BJ (cell line): Measurements from ENCODE around the gene LIX1L. TPM values are rescaled to one million over a fixed set of nuclear protein-coding genes. Genes with fewer than 3 reads are reported as not detected.

Experiments
- CTCF ChIA-PET: fragments of 350-600 bp; formaldehyde crosslinking; extraction: SDS; loops from one replicate; lab custom pipeline; 2021; ENCODE audit warnings: antibody characterized with exemption, inconsistent platforms; lab: Yijun Ruan, JAX
- POLR2A ChIA-PET: fragments of 300-600 bp; sonication (Branson Sonifier 250); formaldehyde crosslinking; extraction: SDS; loops from one replicate; lab custom pipeline; 2021; ENCODE audit warnings: antibody characterized with exemption; lab: Charles Lee
- DNase-seq: peaks from one replicate; pipeline ENCODE4 v3.0.0-alpha.2; 2011; ENCODE audit warnings: low read depth
- H3K27me3 ChIP-seq: 2 replicates; pipeline ENCODE4 v1.6.0; 2011; ENCODE audit warnings: low read length; ENCODE audit not compliant: control insufficient read depth, insufficient read depth
- H3K36me3 ChIP-seq: 2 replicates; pipeline ENCODE4 v1.5.1; 2011; ENCODE audit warnings: low read length; ENCODE audit not compliant: control insufficient read depth, insufficient read depth
- H3K4me3 ChIP-seq: 2 replicates; pipeline ENCODE4 v1.5.1; 2011; ENCODE audit warnings: low read depth, mild to moderate bottlenecking, control low read depth, low read length
- polyA plus RNA-seq: library from polyadenylated mRNA; depleted of rRNA; stranded (reverse); fragments of >200 nt; gene quantifications from 2 replicates; pipeline ENCODE4 v1.2.3, GENCODE V29; 2011
- TF ChIP-seq, protein P1 (sequence below): IDR thresholded peaks from 2 replicates; pipeline ENCODE4 v1.5.1; 2011; ENCODE audit warnings: low read depth, mild to moderate bottlenecking, control low read depth, inconsistent platforms, low read length, moderate library complexity; ENCODE audit not compliant: insufficient read depth

LIX1L gene
- polyA plus RNA-seq, 1 experiment: 35.1 TPM

DNA sequence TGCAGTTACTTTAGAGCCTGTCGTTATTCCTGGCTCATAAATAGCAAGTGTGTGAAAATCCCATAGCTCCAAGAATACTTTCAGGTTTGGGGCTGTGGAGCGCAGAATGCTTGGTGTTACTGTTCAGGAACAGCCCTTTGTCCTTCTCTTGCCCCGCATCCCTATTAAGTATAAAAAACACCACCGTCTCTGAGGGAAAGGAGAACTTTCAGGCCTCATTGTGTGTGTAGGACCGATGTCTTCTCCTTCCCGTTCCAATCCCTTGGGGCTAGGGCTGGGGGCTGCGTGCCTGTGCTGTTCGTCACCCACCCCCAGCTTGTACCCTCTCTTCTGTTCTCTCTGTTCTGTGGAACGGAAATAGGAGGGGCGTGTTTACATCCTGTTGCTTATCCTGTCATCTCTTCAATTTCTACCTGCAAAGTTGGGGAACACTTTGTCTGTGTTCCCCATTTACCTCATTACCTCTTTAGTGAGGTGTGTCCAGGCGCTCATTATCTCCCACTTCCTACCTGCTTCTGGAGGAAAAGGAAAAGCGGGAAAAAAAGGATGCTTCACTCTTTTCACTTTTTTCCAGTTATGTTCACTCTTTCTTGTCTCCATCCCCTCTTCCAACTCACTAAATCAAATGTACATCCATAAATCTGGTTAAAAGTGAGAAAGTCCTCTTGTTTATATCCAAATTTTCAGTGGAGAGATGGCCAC is 39.4 kb upstream of the LIX1L start:
- DNase-seq: no peak
- Histone ChIP-seq H3K4me3 (peak overlapping the region; percentile 35), H3K36me3 (peaks cover 21% of the 10 kb centered on the region), H3K27me3 (no peaks in the 10 kb centered on the region)
- POLR2A ChIA-PET: interaction anchor here (1.0 kb wide), 1 partner anchor 18 kb away, joined by 3 read pairs; no protein-coding TSS in a partner anchor
- TF ChIP-seq, protein P1, sequence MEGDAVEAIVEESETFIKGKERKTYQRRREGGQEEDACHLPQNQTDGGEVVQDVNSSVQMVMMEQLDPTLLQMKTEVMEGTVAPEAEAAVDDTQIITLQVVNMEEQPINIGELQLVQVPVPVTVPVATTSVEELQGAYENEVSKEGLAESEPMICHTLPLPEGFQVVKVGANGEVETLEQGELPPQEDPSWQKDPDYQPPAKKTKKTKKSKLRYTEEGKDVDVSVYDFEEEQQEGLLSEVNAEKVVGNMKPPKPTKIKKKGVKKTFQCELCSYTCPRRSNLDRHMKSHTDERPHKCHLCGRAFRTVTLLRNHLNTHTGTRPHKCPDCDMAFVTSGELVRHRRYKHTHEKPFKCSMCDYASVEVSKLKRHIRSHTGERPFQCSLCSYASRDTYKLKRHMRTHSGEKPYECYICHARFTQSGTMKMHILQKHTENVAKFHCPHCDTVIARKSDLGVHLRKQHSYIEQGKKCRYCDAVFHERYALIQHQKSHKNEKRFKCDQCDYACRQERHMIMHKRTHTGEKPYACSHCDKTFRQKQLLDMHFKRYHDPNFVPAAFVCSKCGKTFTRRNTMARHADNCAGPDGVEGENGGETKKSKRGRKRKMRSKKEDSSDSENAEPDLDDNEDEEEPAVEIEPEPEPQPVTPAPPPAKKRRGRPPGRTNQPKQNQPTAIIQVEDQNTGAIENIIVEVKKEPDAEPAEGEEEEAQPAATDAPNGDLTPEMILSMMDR: no peak
- CTCF ChIA-PET: interaction anchor here (0.9 to 12.4 kb wide), 4 partner anchors 9 to 105 kb away, joined by 3 to 117 read pairs (median 10); no protein-coding TSS in a partner anchor

DNA sequence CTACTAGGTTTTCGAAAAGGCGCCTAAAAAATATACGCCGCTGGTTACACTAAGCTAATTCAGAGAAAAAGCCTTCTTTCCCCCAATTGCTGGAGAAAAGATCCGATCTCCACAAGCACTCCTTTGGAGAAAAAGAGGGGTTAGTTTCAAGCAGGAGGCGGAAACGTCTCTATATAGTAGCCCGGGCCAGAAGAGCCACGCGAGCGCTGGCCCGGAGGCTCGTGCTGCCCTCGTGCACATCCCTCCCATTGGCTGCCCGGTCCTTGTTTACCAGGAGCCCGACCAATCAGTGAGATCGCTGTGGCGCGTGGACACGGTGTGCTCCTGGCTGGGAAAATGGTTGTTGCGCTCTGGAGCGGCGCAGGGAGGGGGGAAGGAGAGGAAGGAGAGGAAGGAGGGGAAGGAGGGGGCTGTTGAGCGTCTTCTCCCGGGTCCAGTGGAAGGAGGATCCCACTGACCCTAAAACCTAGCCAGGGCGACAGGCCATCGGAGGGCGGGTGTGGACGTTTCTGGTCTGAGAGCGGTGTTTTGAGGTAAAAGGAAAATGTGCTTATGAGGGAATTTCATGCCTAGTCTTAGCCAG is 38.7 kb upstream of the LIX1L start, which contains the start of gene TXNIP:
TSS of gene TXNIP (minus strand) at position 147 of the 583 bp plus-strand sequence. CDS start 313 bp downstream, outside the sequence.
- peaks cover 21% of the 10 kb centered on the region for H3K36me3 ChIP-seq
- ChIA-PET POLR2A (interaction anchor here (0.6 to 1.0 kb wide), 3 partner anchors 16 to 43 kb away, joined by 4 to 9 read pairs (median 4); no protein-coding TSS in a partner anchor), CTCF (interaction anchor here (0.5 to 12.4 kb wide), 4 partner anchors 10 to 105 kb away, joined by 3 to 117 read pairs (median 9); no protein-coding TSS in a partner anchor)
- peak within 1 kb of the TSS; percentile 56 for H3K4me3 ChIP-seq
- no peaks in the 10 kb centered on the region for H3K27me3 ChIP-seq
- TF ChIP-seq, protein P1: no peak
- DNase-seq: peak; percentile 86

DNA sequence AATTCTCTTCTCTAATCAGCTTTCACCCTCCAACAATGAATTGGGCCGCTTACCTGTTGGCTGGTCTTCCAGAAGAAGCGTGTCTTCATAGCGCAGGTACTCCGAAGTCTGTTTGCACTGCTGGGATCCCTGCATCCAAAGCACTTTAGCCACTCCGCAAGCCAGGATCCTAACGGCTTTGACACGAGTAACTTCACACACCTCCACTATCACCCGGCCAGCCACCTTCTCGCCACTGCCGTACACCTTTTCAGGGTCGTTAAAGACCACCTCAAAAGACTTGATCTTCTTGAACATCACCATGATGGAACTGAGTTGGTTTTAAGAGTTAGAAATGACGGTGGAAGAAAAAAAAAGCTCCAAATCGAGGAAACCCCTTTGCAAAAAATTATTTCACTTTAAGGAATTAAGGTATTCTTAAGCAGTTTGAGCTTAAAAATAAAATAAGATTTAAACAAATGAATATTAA is 38.2 kb upstream of the LIX1L start:
- Histone ChIP-seq H3K4me3 (peak overlapping the region; percentile 56), H3K36me3 (peaks cover 21% of the 10 kb centered on the region), H3K27me3 (no peaks in the 10 kb centered on the region)
- TF ChIP-seq, protein P1: no peak
- no peak for DNase-seq
- CTCF ChIA-PET: interaction anchor here (0.5 to 12.4 kb wide), 4 partner anchors 12 to 104 kb away, joined by 3 to 117 read pairs (median 4); no protein-coding TSS in a partner anchor
- POLR2A ChIA-PET: interaction anchor here (0.6 to 1.0 kb wide), 3 partner anchors 15 to 42 kb away, joined by 4 to 9 read pairs (median 4); no protein-coding TSS in a partner anchor

DNA sequence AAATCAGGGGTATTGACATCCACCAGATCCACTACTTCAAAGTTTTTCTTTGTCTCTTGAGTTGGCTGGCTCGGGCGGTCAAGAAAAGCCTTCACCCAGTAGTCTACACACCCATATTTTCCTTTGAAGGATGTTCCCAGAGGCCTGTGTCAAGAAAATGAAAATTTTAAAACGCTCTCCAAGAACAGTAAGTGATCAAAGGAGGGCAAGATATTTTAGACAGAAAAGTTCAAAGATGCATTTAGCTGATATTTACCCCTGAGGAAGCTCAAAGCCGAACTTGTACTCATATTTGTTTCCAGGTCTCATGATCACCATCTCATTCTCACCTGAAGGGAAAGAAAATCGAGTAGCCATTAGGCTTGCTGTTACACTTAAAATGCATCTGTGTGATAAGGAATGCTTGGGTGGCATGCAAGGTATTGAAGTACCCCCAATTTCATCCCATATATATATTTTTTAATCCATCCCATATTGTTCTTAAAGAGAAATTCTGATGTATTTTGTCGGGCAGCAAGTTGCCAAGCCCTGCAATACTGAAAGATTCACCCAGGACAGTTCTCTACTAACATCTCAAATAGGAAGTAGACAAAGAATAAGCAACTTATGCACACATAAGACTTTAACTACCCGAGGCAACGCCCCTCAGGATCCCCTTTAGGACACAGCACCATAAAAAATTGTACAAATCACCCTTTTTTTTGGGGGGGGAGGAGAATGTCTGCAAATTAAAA is 37.5 kb upstream of the LIX1L start:
- TF ChIP-seq, protein P1: no peak
- no peak for DNase-seq
- ChIA-PET POLR2A (interaction anchor here (1.0 kb wide), 1 partner anchor 15 kb away, joined by 9 read pairs; no protein-coding TSS in a partner anchor), CTCF (interaction anchor here (1.3 to 12.4 kb wide), 2 partner anchors 13 to 17 kb away, joined by 3 to 117 read pairs; no protein-coding TSS in a partner anchor)
- H3K27me3 ChIP-seq: no peaks in the 10 kb centered on the region
- H3K4me3 ChIP-seq: peak overlapping the region; percentile 56
- H3K36me3 ChIP-seq: peaks cover 21% of the 10 kb centered on the region
